B cell (primary cell): ENCODE data around the gene NPW.

ENCODE experiments used
- CTCF ChIP-seq: fragments of 200-600 bp; IDR thresholded peaks from one replicate; pipeline ENCODE4 v1.8.0; 2022; ENCODE audit warnings: antibody characterized with exemption, mild to moderate bottlenecking
- EZH2 ChIP-seq: IDR thresholded peaks from 2 replicates; pipeline ENCODE4 v1.6.1; 2012; ENCODE audit warnings: borderline replicate concordance, low read depth, mild to moderate bottlenecking, moderate library complexity, low read length; ENCODE audit not compliant: insufficient read depth, poor library complexity, severe bottlenecking

GRCh38 chr16:2042986-2043666 lies 23.5 kb downstream of the NPW start:
- no peak for TF ChIP-seq CTCF
- TF ChIP-seq EZH2 = no peak
